GM23338 (cell line): Measurements from ENCODE around the gene EXOC3L1. TPM values are rescaled to one million over a fixed set of nuclear protein-coding genes. Genes with fewer than 3 reads are reported as not detected.

ENCODE experiments used
- ATAC-seq: fragments of 200-7000 bp; cut with Tn5 transposase; 3 replicates; pipeline ENCODE4 v1.9.1; 2020
- DNase-seq: peaks from one replicate; pipeline ENCODE4 v3.0.0-alpha.2; 2015; ENCODE audit warnings: low spot score
- H2AFZ ChIP-seq: fragments of 200-600 bp; sonication (generic); 2 replicates; pipeline ENCODE4 v1.8.0; 2016; ENCODE audit warnings: antibody characterized with exemption, mild to moderate bottlenecking, moderate library complexity
- H3F3A ChIP-seq: fragments of 200-600 bp; sonication (generic); replicated peaks from 2 replicates; pipeline ENCODE4 v1.8.0; 2017; ENCODE audit warnings: antibody characterized with exemption, mixed run types, low read depth
- H3K27ac ChIP-seq: fragments of 200-600 bp; sonication (generic); 2 replicates; pipeline ENCODE4 v1.6.1; 2016; ENCODE audit warnings: low read depth
- H3K27me3 ChIP-seq: fragments of 200-600 bp; sonication (generic); 2 replicates; pipeline ENCODE4 v1.8.0; 2016; ENCODE audit warnings: mild to moderate bottlenecking, mixed run types, moderate library complexity; ENCODE audit not compliant: insufficient read depth
- H3K36me3 ChIP-seq: fragments of 200-600 bp; sonication (generic); 2 replicates; pipeline ENCODE4 v1.8.0; 2016; ENCODE audit warnings: mild to moderate bottlenecking; ENCODE audit not compliant: insufficient read depth
- H3K4me1 ChIP-seq: fragments of 200-600 bp; sonication (generic); 2 replicates; pipeline ENCODE4 v1.8.0; 2016; ENCODE audit warnings: mild to moderate bottlenecking, moderate library complexity; ENCODE audit not compliant: insufficient read depth
- H3K4me2 ChIP-seq: fragments of 200-600 bp; sonication (generic); 2 replicates; pipeline ENCODE4 v1.7.1; 2017; ENCODE audit warnings: mixed run types
- H3K4me3 ChIP-seq: fragments of 200-600 bp; sonication (generic); 2 replicates; pipeline ENCODE4 v1.6.1; 2016; ENCODE audit warnings: mixed run types
- H3K79me2 ChIP-seq: fragments of 200-600 bp; sonication (generic); replicated peaks from 2 replicates; pipeline ENCODE4 v1.8.0; 2017; ENCODE audit warnings: mild to moderate bottlenecking; ENCODE audit not compliant: insufficient read depth
- H3K9me2 ChIP-seq: fragments of 200-600 bp; sonication (generic); 2 replicates; pipeline ENCODE4 v1.8.0; 2017; ENCODE audit not compliant: insufficient read depth
- H4K20me1 ChIP-seq: fragments of 200-600 bp; sonication (generic); replicated peaks from 2 replicates; pipeline ENCODE4 v1.8.0; 2017; ENCODE audit warnings: mild to moderate bottlenecking; ENCODE audit not compliant: insufficient read depth
- H3K27ac Mint-ChIP-seq: 2 replicates; pipeline ENCODE4 v1.8.0; 2020; ENCODE audit warnings: inconsistent platforms, mild to moderate bottlenecking, moderate library complexity, mixed read lengths
- H3K27me3 Mint-ChIP-seq: 3 replicates; pipeline ENCODE4 v1.8.0; 2022; ENCODE audit warnings: low read depth, mild to moderate bottlenecking, moderate library complexity, mixed read lengths, inconsistent platforms; ENCODE audit not compliant: insufficient read depth, poor library complexity
- H3K36me3 Mint-ChIP-seq: 3 replicates; pipeline ENCODE4 v1.8.0; 2021; ENCODE audit warnings: low read depth, mild to moderate bottlenecking, inconsistent platforms, moderate library complexity, mixed read lengths
- H3K4me1 Mint-ChIP-seq: 3 replicates; pipeline ENCODE4 v1.8.0; 2020; ENCODE audit warnings: mild to moderate bottlenecking, inconsistent platforms, mixed read lengths
- H3K4me3 Mint-ChIP-seq: 3 replicates; pipeline ENCODE4 v1.8.0; 2021; ENCODE audit warnings: moderate library complexity, mild to moderate bottlenecking, inconsistent platforms, mixed read lengths
- H3K9me3 Mint-ChIP-seq: 3 replicates; pipeline ENCODE4 v1.8.0; 2020; ENCODE audit warnings: moderate library complexity, mild to moderate bottlenecking, inconsistent platforms, mixed read lengths
- CREB1 ChIP-seq: fragments of 250-450 bp; sonication (Bioruptor Pico); IDR thresholded peaks from 2 replicates; pipeline ENCODE4 v1.5.0; 2020; ENCODE audit warnings: low read depth, mild to moderate bottlenecking, moderate library complexity
- EZH2 ChIP-seq: fragments of 200-600 bp; sonication (generic); IDR thresholded peaks from one replicate; pipeline ENCODE4 v1.8.0; 2017; ENCODE audit warnings: antibody characterized with exemption, mild to moderate bottlenecking, low read depth; ENCODE audit not compliant: unreplicated experiment
- EZH2phosphoT487 ChIP-seq: fragments of 200-600 bp; sonication (generic); IDR thresholded peaks from one replicate; pipeline ENCODE4 v1.8.1; 2018; ENCODE audit warnings: antibody characterized with exemption; ENCODE audit not compliant: unreplicated experiment
- JUNB ChIP-seq: IDR thresholded peaks from one replicate; pipeline ENCODE4 v1.6.1; 2016; ENCODE audit warnings: antibody characterized with exemption; ENCODE audit not compliant: unreplicated experiment
- NANOG ChIP-seq: IDR thresholded peaks from 2 replicates; pipeline ENCODE4 v1.6.1; 2016; ENCODE audit warnings: antibody characterized with exemption, borderline replicate concordance
- POLR2AphosphoS5 ChIP-seq: IDR thresholded peaks from 2 replicates; pipeline ENCODE4 v1.6.1; 2016; ENCODE audit warnings: antibody characterized with exemption, low read depth
- STAT1 ChIP-seq: IDR thresholded peaks from one replicate; pipeline ENCODE4 v1.6.1; 2016; ENCODE audit warnings: antibody characterized with exemption; ENCODE audit not compliant: unreplicated experiment
- ZNF114 ChIP-seq: fragments of 250-450 bp; sonication (Bioruptor Pico); IDR thresholded peaks from 2 replicates; pipeline ENCODE4 v1.5.0; 2020; ENCODE audit warnings: mild to moderate bottlenecking, moderate library complexity
- ZNF331 ChIP-seq: fragments of 250-450 bp; sonication (Bioruptor Pico); IDR thresholded peaks from 2 replicates; pipeline ENCODE4 v1.5.0; 2020; ENCODE audit warnings: low read depth, mild to moderate bottlenecking, moderate library complexity
- polyA plus RNA-seq: library from polyadenylated mRNA; unstranded; fragments of >200 nt; fragmentation: Nextera tagmentation; extraction: Ambion mirVana; gene quantifications from 2 replicates; pipeline ENCODE4 v1.2.1, GENCODE V29; 2016
- total RNA-seq: library from RNA; depleted of rRNA; stranded (reverse); fragments of >200 nt; shearing (Covaris generic); gene quantifications from 2 replicates; pipeline ENCODE4 v1.2.3, GENCODE V29; 2014
- TF ChIP-seq, protein P1 (sequence below): IDR thresholded peaks from one replicate; pipeline ENCODE4 v1.6.1; 2018; ENCODE audit warnings: antibody characterized with exemption; ENCODE audit not compliant: unreplicated experiment
- TF ChIP-seq, protein P2 (sequence below): IDR thresholded peaks from 2 replicates; pipeline ENCODE4 v1.6.1; 2016; ENCODE audit warnings: antibody characterized with exemption
- TF ChIP-seq, protein P3 (sequence below): fragments of 250-450 bp; sonication (Bioruptor Pico); IDR thresholded peaks from 2 replicates; pipeline ENCODE4 v1.5.0; 2020; ENCODE audit warnings: mild to moderate bottlenecking, moderate library complexity
- TF ChIP-seq, protein P4 (sequence below), 2 experiments: fragments of 200-600 bp in 1 of 2; sonication (generic) in 1 of 2; conservative IDR thresholded peaks; 2 replicates each; pipeline versions ENCODE4 v1.5.1 to v1.6.1; 2016 to 2017; ENCODE audit warnings: antibody characterized with exemption in 2 of 2, low read depth in 2 of 2, mild to moderate bottlenecking in 2 of 2, moderate library complexity in 1 of 2

EXOC3L1 gene
- total and polyA plus RNA-seq, 2 experiments from 2014 or later, result 1.1 to 2.3 TPM

DNA sequence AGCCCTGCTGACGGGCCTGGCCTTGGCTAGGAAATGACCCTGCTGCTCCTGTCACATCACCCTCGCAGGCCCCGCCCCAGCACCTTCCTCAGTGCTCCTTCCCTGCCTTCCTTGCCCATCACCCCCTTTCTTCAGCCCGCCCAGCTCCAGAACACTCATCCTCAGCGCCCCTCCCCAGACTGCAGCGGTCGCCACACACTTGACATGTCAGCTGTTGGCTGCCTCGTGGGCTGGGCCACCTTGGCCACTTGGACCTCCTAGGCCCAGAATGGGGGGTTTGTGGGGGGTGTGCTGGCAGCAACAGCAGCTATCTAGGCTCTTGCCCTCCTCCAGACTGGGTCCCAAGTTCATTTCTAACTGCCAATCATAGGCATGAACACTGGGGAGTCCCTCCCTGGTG is 19.6 kb upstream of the EXOC3L1 start:
- Histone ChIP-seq H3F3A (no peaks in the 10 kb centered on the region), H3K36me3 (no peaks in the 10 kb centered on the region), H3K27ac (no peak overlapping the region), H3K4me1 (no peaks in the 10 kb centered on the region), H3K9me2 (no peaks in the 10 kb centered on the region), H3K4me3 (no peak overlapping the region), H3K4me2 (no peak overlapping the region), H3K79me2 (no peaks in the 10 kb centered on the region), H2AFZ (no peak overlapping the region), H3K27me3 (no peaks in the 10 kb centered on the region), H4K20me1 (no peaks in the 10 kb centered on the region; the same call in 1 of the 2 replicates)
- Mint-ChIP-seq H3K4me1 (peaks cover 5% of the 10 kb centered on the region; the same call in 2 of the 3 replicates), H3K9me3 (no peaks in the 10 kb centered on the region), H3K36me3 (no peaks in the 10 kb centered on the region), H3K4me3 (no peak overlapping the region), H3K27me3 (peaks cover 12% of the 10 kb centered on the region), H3K27ac (no peak overlapping the region)
- ATAC-seq (no peak), DNase-seq (no peak)
- TF ChIP-seq, protein P1, sequence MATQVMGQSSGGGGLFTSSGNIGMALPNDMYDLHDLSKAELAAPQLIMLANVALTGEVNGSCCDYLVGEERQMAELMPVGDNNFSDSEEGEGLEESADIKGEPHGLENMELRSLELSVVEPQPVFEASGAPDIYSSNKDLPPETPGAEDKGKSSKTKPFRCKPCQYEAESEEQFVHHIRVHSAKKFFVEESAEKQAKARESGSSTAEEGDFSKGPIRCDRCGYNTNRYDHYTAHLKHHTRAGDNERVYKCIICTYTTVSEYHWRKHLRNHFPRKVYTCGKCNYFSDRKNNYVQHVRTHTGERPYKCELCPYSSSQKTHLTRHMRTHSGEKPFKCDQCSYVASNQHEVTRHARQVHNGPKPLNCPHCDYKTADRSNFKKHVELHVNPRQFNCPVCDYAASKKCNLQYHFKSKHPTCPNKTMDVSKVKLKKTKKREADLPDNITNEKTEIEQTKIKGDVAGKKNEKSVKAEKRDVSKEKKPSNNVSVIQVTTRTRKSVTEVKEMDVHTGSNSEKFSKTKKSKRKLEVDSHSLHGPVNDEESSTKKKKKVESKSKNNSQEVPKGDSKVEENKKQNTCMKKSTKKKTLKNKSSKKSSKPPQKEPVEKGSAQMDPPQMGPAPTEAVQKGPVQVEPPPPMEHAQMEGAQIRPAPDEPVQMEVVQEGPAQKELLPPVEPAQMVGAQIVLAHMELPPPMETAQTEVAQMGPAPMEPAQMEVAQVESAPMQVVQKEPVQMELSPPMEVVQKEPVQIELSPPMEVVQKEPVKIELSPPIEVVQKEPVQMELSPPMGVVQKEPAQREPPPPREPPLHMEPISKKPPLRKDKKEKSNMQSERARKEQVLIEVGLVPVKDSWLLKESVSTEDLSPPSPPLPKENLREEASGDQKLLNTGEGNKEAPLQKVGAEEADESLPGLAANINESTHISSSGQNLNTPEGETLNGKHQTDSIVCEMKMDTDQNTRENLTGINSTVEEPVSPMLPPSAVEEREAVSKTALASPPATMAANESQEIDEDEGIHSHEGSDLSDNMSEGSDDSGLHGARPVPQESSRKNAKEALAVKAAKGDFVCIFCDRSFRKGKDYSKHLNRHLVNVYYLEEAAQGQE, result no peak
- TF ChIP-seq POLR2AphosphoS5 (no peak), ZNF114 (CRISPR knock-in tag) (no peak), ZNF331 (CRISPR knock-in tag) (no peak), CREB1 (no peak), NANOG (no peak), JUNB (no peak), EZH2phosphoT487 (no peak), EZH2 (no peak), STAT1 (no peak)
- TF ChIP-seq, protein P2, sequence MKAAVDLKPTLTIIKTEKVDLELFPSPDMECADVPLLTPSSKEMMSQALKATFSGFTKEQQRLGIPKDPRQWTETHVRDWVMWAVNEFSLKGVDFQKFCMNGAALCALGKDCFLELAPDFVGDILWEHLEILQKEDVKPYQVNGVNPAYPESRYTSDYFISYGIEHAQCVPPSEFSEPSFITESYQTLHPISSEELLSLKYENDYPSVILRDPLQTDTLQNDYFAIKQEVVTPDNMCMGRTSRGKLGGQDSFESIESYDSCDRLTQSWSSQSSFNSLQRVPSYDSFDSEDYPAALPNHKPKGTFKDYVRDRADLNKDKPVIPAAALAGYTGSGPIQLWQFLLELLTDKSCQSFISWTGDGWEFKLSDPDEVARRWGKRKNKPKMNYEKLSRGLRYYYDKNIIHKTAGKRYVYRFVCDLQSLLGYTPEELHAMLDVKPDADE, result no peak
- TF ChIP-seq, protein P3, sequence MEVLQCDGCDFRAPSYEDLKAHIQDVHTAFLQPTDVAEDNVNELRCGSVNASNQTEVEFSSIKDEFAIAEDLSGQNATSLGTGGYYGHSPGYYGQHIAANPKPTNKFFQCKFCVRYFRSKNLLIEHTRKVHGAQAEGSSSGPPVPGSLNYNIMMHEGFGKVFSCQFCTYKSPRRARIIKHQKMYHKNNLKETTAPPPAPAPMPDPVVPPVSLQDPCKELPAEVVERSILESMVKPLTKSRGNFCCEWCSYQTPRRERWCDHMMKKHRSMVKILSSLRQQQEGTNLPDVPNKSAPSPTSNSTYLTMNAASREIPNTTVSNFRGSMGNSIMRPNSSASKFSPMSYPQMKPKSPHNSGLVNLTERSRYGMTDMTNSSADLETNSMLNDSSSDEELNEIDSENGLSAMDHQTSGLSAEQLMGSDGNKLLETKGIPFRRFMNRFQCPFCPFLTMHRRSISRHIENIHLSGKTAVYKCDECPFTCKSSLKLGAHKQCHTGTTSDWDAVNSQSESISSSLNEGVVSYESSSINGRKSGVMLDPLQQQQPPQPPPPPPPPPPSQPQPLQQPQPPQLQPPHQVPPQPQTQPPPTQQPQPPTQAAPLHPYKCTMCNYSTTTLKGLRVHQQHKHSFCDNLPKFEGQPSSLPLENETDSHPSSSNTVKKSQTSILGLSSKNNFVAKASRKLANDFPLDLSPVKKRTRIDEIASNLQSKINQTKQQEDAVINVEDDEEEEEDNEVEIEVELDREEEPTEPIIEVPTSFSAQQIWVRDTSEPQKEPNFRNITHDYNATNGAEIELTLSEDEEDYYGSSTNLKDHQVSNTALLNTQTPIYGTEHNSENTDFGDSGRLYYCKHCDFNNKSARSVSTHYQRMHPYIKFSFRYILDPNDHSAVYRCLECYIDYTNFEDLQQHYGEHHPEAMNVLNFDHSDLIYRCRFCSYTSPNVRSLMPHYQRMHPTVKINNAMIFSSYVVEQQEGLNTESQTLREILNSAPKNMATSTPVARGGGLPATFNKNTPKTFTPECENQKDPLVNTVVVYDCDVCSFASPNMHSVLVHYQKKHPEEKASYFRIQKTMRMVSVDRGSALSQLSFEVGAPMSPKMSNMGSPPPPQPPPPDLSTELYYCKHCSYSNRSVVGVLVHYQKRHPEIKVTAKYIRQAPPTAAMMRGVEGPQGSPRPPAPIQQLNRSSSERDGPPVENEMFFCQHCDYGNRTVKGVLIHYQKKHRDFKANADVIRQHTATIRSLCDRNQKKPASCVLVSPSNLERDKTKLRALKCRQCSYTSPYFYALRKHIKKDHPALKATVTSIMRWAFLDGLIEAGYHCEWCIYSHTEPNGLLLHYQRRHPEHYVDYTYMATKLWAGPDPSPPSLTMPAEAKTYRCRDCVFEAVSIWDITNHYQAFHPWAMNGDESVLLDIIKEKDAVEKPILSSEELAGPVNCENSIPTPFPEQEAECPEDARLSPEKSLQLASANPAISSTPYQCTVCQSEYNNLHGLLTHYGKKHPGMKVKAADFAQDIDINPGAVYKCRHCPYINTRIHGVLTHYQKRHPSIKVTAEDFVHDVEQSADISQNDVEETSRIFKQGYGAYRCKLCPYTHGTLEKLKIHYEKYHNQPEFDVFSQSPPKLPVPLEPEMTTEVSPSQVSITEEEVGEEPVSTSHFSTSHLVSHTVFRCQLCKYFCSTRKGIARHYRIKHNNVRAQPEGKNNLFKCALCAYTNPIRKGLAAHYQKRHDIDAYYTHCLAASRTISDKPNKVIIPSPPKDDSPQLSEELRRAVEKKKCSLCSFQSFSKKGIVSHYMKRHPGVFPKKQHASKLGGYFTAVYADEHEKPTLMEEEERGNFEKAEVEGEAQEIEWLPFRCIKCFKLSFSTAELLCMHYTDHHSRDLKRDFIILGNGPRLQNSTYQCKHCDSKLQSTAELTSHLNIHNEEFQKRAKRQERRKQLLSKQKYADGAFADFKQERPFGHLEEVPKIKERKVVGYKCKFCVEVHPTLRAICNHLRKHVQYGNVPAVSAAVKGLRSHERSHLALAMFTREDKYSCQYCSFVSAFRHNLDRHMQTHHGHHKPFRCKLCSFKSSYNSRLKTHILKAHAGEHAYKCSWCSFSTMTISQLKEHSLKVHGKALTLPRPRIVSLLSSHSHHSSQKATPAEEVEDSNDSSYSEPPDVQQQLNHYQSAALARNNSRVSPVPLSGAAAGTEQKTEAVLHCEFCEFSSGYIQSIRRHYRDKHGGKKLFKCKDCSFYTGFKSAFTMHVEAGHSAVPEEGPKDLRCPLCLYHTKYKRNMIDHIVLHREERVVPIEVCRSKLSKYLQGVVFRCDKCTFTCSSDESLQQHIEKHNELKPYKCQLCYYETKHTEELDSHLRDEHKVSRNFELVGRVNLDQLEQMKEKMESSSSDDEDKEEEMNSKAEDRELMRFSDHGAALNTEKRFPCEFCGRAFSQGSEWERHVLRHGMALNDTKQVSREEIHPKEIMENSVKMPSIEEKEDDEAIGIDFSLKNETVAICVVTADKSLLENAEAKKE, result no peak
- TF ChIP-seq, protein P4, sequence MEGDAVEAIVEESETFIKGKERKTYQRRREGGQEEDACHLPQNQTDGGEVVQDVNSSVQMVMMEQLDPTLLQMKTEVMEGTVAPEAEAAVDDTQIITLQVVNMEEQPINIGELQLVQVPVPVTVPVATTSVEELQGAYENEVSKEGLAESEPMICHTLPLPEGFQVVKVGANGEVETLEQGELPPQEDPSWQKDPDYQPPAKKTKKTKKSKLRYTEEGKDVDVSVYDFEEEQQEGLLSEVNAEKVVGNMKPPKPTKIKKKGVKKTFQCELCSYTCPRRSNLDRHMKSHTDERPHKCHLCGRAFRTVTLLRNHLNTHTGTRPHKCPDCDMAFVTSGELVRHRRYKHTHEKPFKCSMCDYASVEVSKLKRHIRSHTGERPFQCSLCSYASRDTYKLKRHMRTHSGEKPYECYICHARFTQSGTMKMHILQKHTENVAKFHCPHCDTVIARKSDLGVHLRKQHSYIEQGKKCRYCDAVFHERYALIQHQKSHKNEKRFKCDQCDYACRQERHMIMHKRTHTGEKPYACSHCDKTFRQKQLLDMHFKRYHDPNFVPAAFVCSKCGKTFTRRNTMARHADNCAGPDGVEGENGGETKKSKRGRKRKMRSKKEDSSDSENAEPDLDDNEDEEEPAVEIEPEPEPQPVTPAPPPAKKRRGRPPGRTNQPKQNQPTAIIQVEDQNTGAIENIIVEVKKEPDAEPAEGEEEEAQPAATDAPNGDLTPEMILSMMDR (conservative IDR thresholded peaks at IDR 0.05; ENCODE audit: low read depth in 2 of 2), result no peak
